Measurements from ENCODE around the gene EPDR1. TPM values are rescaled to one million over a fixed set of nuclear protein-coding genes. Genes with fewer than 3 reads are reported as not detected.

EPDR1 gene
- total RNA-seq, 1 experiment from 2014 or later = 22.7 TPM

- H3K9me2 ChIP-seq (replicated peaks; ENCODE audit: low read length) = no peaks in the 10 kb centered on the region
- BruUV-seq (replicated peaks) = no TSS peak
- no peak overlapping the region for H3K9ac ChIP-seq (ENCODE audit: low read length)
- TF ChIP-seq CTCF (conservative IDR thresholded peaks at IDR 0.05; ENCODE audit: low read depth, low read length) (no peak), EZH2phosphoT487 (IDR thresholded peaks at IDR 0.05; ENCODE audit: borderline replicate concordance, low read length) (no peak), EZH2 (IDR thresholded peaks at IDR 0.05; ENCODE audit: low read length, unreplicated experiment) (no peak)
- peaks cover 11% of the 10 kb centered on the region for H3K4me1 ChIP-seq (ENCODE audit: insufficient read depth, low read length)
- H3K79me2 ChIP-seq (ENCODE audit: low read length) = no peaks in the 10 kb centered on the region
- H3K27me3 ChIP-seq (ENCODE audit: low read length) = no peaks in the 10 kb centered on the region
- DNase-seq = no peak
- no peaks in the 10 kb centered on the region for H3F3A ChIP-seq (ENCODE audit: low read length, unreplicated experiment)
- H2AFZ ChIP-seq (ENCODE audit: low read length) = no peak overlapping the region
- no peaks in the 10 kb centered on the region for H3K9me3 ChIP-seq (ENCODE audit: low read length)
- H4K20me1 ChIP-seq (ENCODE audit: low read length) = no peaks in the 10 kb centered on the region
- no peak overlapping the region for H3K27ac ChIP-seq (ENCODE audit: low read length)
- H3K4me3 ChIP-seq (ENCODE audit: low read length) = no peak overlapping the region
- ATAC-seq = no peak
- H3K4me2 ChIP-seq (ENCODE audit: low read length) = no peak overlapping the region
- ChIA-PET POLR2A (ENCODE audit: unreplicated experiment) (no interaction called here), CTCF (no interaction called here)
- no peaks in the 10 kb centered on the region for H3K36me3 ChIP-seq (ENCODE audit: low read depth, low read length)
- intact Hi-C loops (cut with micrococcal nuclease) = no loop called here
Observed at GRCh38 chr7:37990337-37990736, 69.9 kb downstream of the EPDR1 start.

- Histone ChIP-seq H3K9me2 (replicated peaks; ENCODE audit: low read length) (no peaks in the 10 kb centered on the region), H3K36me3 (ENCODE audit: low read depth, low read length) (no peaks in the 10 kb centered on the region), H3K27ac (ENCODE audit: low read length) (no peak overlapping the region), H3K27me3 (ENCODE audit: low read length) (no peaks in the 10 kb centered on the region), H3K9me3 (ENCODE audit: low read length) (no peaks in the 10 kb centered on the region), H3F3A (ENCODE audit: low read length, unreplicated experiment) (no peaks in the 10 kb centered on the region), H2AFZ (ENCODE audit: low read length) (no peak overlapping the region), H3K4me1 (ENCODE audit: insufficient read depth, low read length) (no peaks in the 10 kb centered on the region; the same call in 1 of the 2 replicates), H3K79me2 (ENCODE audit: low read length) (no peaks in the 10 kb centered on the region), H3K4me3 (ENCODE audit: low read length) (no peak overlapping the region), H4K20me1 (ENCODE audit: low read length) (no peaks in the 10 kb centered on the region), H3K4me2 (ENCODE audit: low read length) (no peak overlapping the region), H3K9ac (ENCODE audit: low read length) (no peak overlapping the region)
- no TSS peak for BruUV-seq (replicated peaks)
- ChIA-PET CTCF (no interaction called here), POLR2A (ENCODE audit: unreplicated experiment) (no interaction called here)
- no peak for ATAC-seq
- intact Hi-C loops (cut with micrococcal nuclease) = no loop called here
- DNase-seq = no peak
- no peak for TF ChIP-seq CTCF (conservative IDR thresholded peaks at IDR 0.05; ENCODE audit: low read depth, low read length)
- TF ChIP-seq EZH2phosphoT487 (IDR thresholded peaks at IDR 0.05; ENCODE audit: borderline replicate concordance, low read length) = no peak
- no peak for TF ChIP-seq EZH2 (IDR thresholded peaks at IDR 0.05; ENCODE audit: low read length, unreplicated experiment)
Observed at GRCh38 chr7:37993060-37993501, 72.6 kb downstream of the EPDR1 start.

- no peak overlapping the region for H3K9ac ChIP-seq (ENCODE audit: low read length)
- no peak overlapping the region for H2AFZ ChIP-seq (ENCODE audit: low read length)
- intact Hi-C loops (cut with micrococcal nuclease) = no loop called here
- no peaks in the 10 kb centered on the region for H3K79me2 ChIP-seq (ENCODE audit: low read length)
- H4K20me1 ChIP-seq (ENCODE audit: low read length) = no peaks in the 10 kb centered on the region
- no peak overlapping the region for H3K4me3 ChIP-seq (ENCODE audit: low read length)
- BruUV-seq (replicated peaks) = no TSS peak
- no peaks in the 10 kb centered on the region for H3K27me3 ChIP-seq (ENCODE audit: low read length)
- DNase-seq (no peak), ATAC-seq (no peak)
- POLR2A ChIA-PET (ENCODE audit: unreplicated experiment) = no interaction called here
- no peaks in the 10 kb centered on the region for H3K4me1 ChIP-seq (ENCODE audit: insufficient read depth, low read length)
- CTCF ChIA-PET = no interaction called here
- H3F3A ChIP-seq (ENCODE audit: low read length, unreplicated experiment) = no peaks in the 10 kb centered on the region
- no peaks in the 10 kb centered on the region for H3K9me2 ChIP-seq (replicated peaks; ENCODE audit: low read length)
- H3K4me2 ChIP-seq (ENCODE audit: low read length) = no peak overlapping the region
- TF ChIP-seq EZH2 (IDR thresholded peaks at IDR 0.05; ENCODE audit: low read length, unreplicated experiment) = no peak
- no peak for TF ChIP-seq CTCF (conservative IDR thresholded peaks at IDR 0.05; ENCODE audit: low read depth, low read length)
- no peak for TF ChIP-seq EZH2phosphoT487 (IDR thresholded peaks at IDR 0.05; ENCODE audit: borderline replicate concordance, low read length)
- no peak overlapping the region for H3K27ac ChIP-seq (ENCODE audit: low read length)
- no peaks in the 10 kb centered on the region for H3K36me3 ChIP-seq (ENCODE audit: low read depth, low read length)
- H3K9me3 ChIP-seq (ENCODE audit: low read length) = no peaks in the 10 kb centered on the region
Observed at GRCh38 chr7:37999673-38000072, 79.2 kb downstream of the EPDR1 start.

Data from PC-3 (cell line).